A549 (cell line): ENCODE data around the gene DACT2. TPM values are rescaled to one million over a fixed set of nuclear protein-coding genes. Genes with fewer than 3 reads are reported as not detected.
"Not testable (repeated sequence)": the region's sequence is repeated elsewhere in the genome, so short reads cannot be mapped to it uniquely, and the experiment has no call there.

Experiments used
- ATAC-seq, 2 experiments: fragments of 200-7000 bp in 1 of 2; fragments of >200 bp in 1 of 2; cut with Nextera tagmentation in 1 of 2; cut with Tn5 transposase in 1 of 2; 3 replicates each; pipeline versions ENCODE4 v1.8.0 to v1.9.1; 2018 to 2020; ENCODE audit warnings: mild to moderate bottlenecking in 1 of 2, moderate library complexity in 1 of 2
- CTCF ChIA-PET: fragments of 300-600 bp; sonication (Branson Sonifier 250); formaldehyde crosslinking; extraction: SDS; loops from one replicate; lab custom pipeline; 2021; ENCODE audit warnings: antibody characterized with exemption, inconsistent platforms; lab: Yijun Ruan, JAX
- POLR2A ChIA-PET: fragments of 350-600 bp; formaldehyde crosslinking; extraction: SDS; loops from one replicate; lab custom pipeline; 2021; ENCODE audit warnings: antibody characterized with exemption, inconsistent platforms; lab: Yijun Ruan, JAX
- DNase-seq, 2 experiments: peaks; one replicate each; pipeline versions ENCODE4 v3.0.0 to v3.0.0-alpha.2; 2011 to 2016; ENCODE audit warnings: low read depth in 1 of 2, low spot score in 1 of 2
- FAIRE-seq: peaks from 2 replicates; lab custom pipeline; 2011; peaks lifted over from hg19 to GRCh38; lab: Jason Lieb, UNC
- H3K27ac ChIP-seq, 2 experiments: fragments of >200 bp; sonication (Bioruptor Twin); formaldehyde crosslinking; 3 replicates each; pipeline ENCODE4 v1.5.1; 2016 to 2017
- H3K4me1 ChIP-seq: fragments of >200 bp; sonication (Bioruptor Twin); formaldehyde crosslinking; 3 replicates; pipeline ENCODE4 v1.6.1; 2016
- H3K4me2 ChIP-seq: fragments of >200 bp; sonication (Bioruptor Twin); formaldehyde crosslinking; 3 replicates; pipeline ENCODE4 v1.6.1; 2016
- H3K4me3 ChIP-seq: fragments of >200 bp; sonication (Bioruptor Twin); formaldehyde crosslinking; 3 replicates; pipeline ENCODE4 v1.5.1; 2016
- H3K9me3 ChIP-seq: fragments of >200 bp; sonication (Bioruptor Twin); formaldehyde crosslinking; 3 replicates; pipeline ENCODE4 v1.6.1; 2016
- BHLHE40 ChIP-seq: IDR thresholded peaks from 2 replicates; pipeline ENCODE4 v1.6.1; 2012; ENCODE audit warnings: low read depth, low read length, inconsistent platforms
- CTCF ChIP-seq: fragments of >200 bp; sonication (Bioruptor Twin); formaldehyde crosslinking; IDR thresholded peaks from 3 replicates; pipeline ENCODE4 v1.5.1; 2016
- E2F6 ChIP-seq: IDR thresholded peaks from 2 replicates; pipeline ENCODE4 v1.6.1; 2012; ENCODE audit warnings: low read depth, borderline replicate concordance
- ELK1 ChIP-seq: fragments of 150-350 bp; IDR thresholded peaks from 2 replicates; pipeline ENCODE4 v1.6.1; 2014; ENCODE audit warnings: low read depth, mild to moderate bottlenecking, low read length
- FOSB ChIP-seq: fragments of 250-450 bp; sonication (Bioruptor Pico); IDR thresholded peaks from 2 replicates; pipeline ENCODE4 v1.5.0; 2020; ENCODE audit warnings: mild to moderate bottlenecking, moderate library complexity
- FOXS1 ChIP-seq: fragments of 250-450 bp; sonication (Bioruptor Pico); IDR thresholded peaks from 2 replicates; pipeline ENCODE4 v1.5.0; 2020; ENCODE audit warnings: mild to moderate bottlenecking, moderate library complexity
- HOXB5 ChIP-seq: fragments of 250-450 bp; sonication (Bioruptor Pico); IDR thresholded peaks from 2 replicates; pipeline ENCODE4 v1.5.0; 2020; ENCODE audit warnings: mild to moderate bottlenecking, moderate library complexity
- RAD21 ChIP-seq, 2 experiments: fragments of >200 bp in 1 of 2; sonication (Bioruptor Twin) in 1 of 2; formaldehyde crosslinking in 1 of 2; IDR thresholded peaks in 1 of 2; conservative IDR thresholded peaks in 1 of 2; 2 replicates in 1 of 2; 3 replicates in 1 of 2; pipeline ENCODE4 v1.6.1; 2012 to 2018; ENCODE audit warnings: inconsistent platforms in 1 of 2
- RARB ChIP-seq: fragments of 250-450 bp; sonication (Bioruptor Pico); IDR thresholded peaks from 2 replicates; pipeline ENCODE4 v1.8.0; 2021; ENCODE audit warnings: mild to moderate bottlenecking, moderate library complexity
- RCOR1 ChIP-seq: fragments of 150-350 bp; IDR thresholded peaks from 2 replicates; pipeline ENCODE4 v1.6.1; 2014; ENCODE audit warnings: antibody characterized with exemption, low read length, low read depth
- SMC3 ChIP-seq: fragments of >200 bp; sonication (Bioruptor Twin); formaldehyde crosslinking; IDR thresholded peaks from 3 replicates; pipeline ENCODE4 v1.6.1; 2018; ENCODE audit warnings: inconsistent platforms
- TP53 ChIP-seq: fragments of 250-450 bp; sonication (Bioruptor Pico); IDR thresholded peaks from 2 replicates; pipeline ENCODE4 v1.5.0; 2021; ENCODE audit warnings: mild to moderate bottlenecking, moderate library complexity
- ZNF302 ChIP-seq: fragments of 250-450 bp; sonication (Bioruptor Pico); IDR thresholded peaks from 2 replicates; pipeline ENCODE4 v1.9.0; 2021; ENCODE audit warnings: inconsistent platforms, mild to moderate bottlenecking, moderate library complexity
- WGBS: methylation state at CpG from one replicate; pipeline ENCODE4 v1.1.6; 2017; ENCODE audit errors: missing lambda C conversion rate; 5-methylcytosine and 5-hydroxymethylcytosine counted together
- polyA plus RNA-seq, 4 experiments: library from polyadenylated mRNA; depleted of rRNA in 3 of 4; stranded (reverse); fragments of >200 nt; fragmentation: RNase III in 1 of 4; extraction: RNeasy Plus Mini Kit Qiagen cat#74134 plus additional on column Dnase treatment in 1 of 4; gene quantifications; 2 replicates in 3 of 4; 3 replicates in 1 of 4; pipeline ENCODE4 v1.2.3, GENCODE V29; 2011 to 2017

The DACT2 gene
- polyA plus RNA-seq, 2 of the 4 experiments (the other 2 are of a cell fraction), result 0.63 to 1.5 TPM

GRCh38 chr6:168358842-168359420 is 39.4 kb upstream of the DACT2 start:
- H3K4me2 ChIP-seq, result no peak overlapping the region
- no peak overlapping the region for H3K27ac ChIP-seq
- H3K4me3 ChIP-seq, result no peak overlapping the region
- ChIA-PET POLR2A (no interaction called here), CTCF (interaction anchor here (0.8 kb wide), 1 partner anchor 11 kb away, joined by 3 read pairs; no protein-coding TSS in a partner anchor)
- H3K9me3 ChIP-seq, result no peaks in the 10 kb centered on the region
- TF ChIP-seq FOSB (CRISPR knock-in tag) (no peak), RCOR1 (no peak), ZNF302 (no peak), ELK1 (no peak)
- 85% methylated on average over 9 of the region's 20 CpGs for WGBS
- no peaks in the 10 kb centered on the region for H3K4me1 ChIP-seq
- FAIRE-seq, result no peak
- no peak for DNase-seq
- no peak for ATAC-seq

GRCh38 chr6:168356872-168357271 is 37.3 kb upstream of the DACT2 start:
- POLR2A ChIA-PET, DNase-seq, ATAC-seq, H3K4me3 ChIP-seq, H3K4me1 ChIP-seq, CTCF ChIA-PET, FAIRE-seq, H3K9me3 ChIP-seq, H3K4me2 ChIP-seq, H3K27ac ChIP-seq: not testable (repeated sequence)
- WGBS, result no CpG with 5 or more reads among the region's 20 CpGs

GRCh38 chr6:168355716-168356522 is 36.3 kb upstream of the DACT2 start:
- POLR2A ChIA-PET, result no interaction called here

More at GRCh38 chr6:168355716-168356522, 36.3 kb upstream of the DACT2 start:
- peak; percentile 97 for TF ChIP-seq SMC3
- TF ChIP-seq TP53 (CRISPR knock-in tag), result no peak
- no peak for TF ChIP-seq BHLHE40
- TF ChIP-seq RAD21 (conservative IDR thresholded peaks at IDR 0.05 in 1 of 2, IDR thresholded peaks at IDR 0.05 in 1 of 2), result peak; percentile 86 to 92
- TF ChIP-seq CTCF, result peak; percentile 70
- no peak for TF ChIP-seq E2F6
- no peak for TF ChIP-seq FOXS1 (CRISPR knock-in tag)
- no peak for TF ChIP-seq HOXB5
- TF ChIP-seq RARB (CRISPR knock-in tag), result no peak
- peak overlapping the region; percentile 25; the same call in 2 of the 3 replicates for H3K4me3 ChIP-seq
- FAIRE-seq, result no peak
- H3K4me1 ChIP-seq, result no peaks in the 10 kb centered on the region
- CTCF ChIA-PET, result interaction anchor here (0.6 to 2.3 kb wide), 25 partner anchors 9 to 301 kb away, joined by 3 to 42 read pairs (median 4); no protein-coding TSS in a partner anchor
- peak; percentile 52 to 66 for DNase-seq
- peak; percentile 100 for ATAC-seq
- peak overlapping the region; percentile 71; the same call in 2 of the 3 replicates for H3K4me2 ChIP-seq
- no peaks in the 10 kb centered on the region; the same call in 2 of the 3 replicates for H3K9me3 ChIP-seq
- peak overlapping the region; percentile 59 to 84; a peak in 5 of 6 replicates for H3K27ac ChIP-seq
- 36% methylated on average over 15 of the region's 28 CpGs for WGBS
